Left renal cortex interstitium (tissue), 4 donors: ENCODE measurements around the gene S100A12. TPM values are rescaled to one million over a fixed set of nuclear protein-coding genes. Genes with fewer than 3 reads are reported as not detected.

ENCODE experiments used
- DNase-seq, 4 donors: peaks; one replicate each; pipeline ENCODE4 v3.0.0-alpha.2; 2013; ENCODE audit warnings: low read depth in 4 of 4, low spot score in 2 of 4, missing footprints in 1 of 4
- polyA plus RNA-seq, 4 donors: library from polyadenylated mRNA; unstranded; fragments of 120-200 nt; gene quantifications; one replicate each; pipeline ENCODE4 v1.2.1, GENCODE V29; 2013; ENCODE audit not compliant: insufficient read length in 4 of 4

The S100A12 gene
- polyA plus RNA-seq, 4 donors = 0.35 to 3.9 (median 2.1) TPM

DNA sequence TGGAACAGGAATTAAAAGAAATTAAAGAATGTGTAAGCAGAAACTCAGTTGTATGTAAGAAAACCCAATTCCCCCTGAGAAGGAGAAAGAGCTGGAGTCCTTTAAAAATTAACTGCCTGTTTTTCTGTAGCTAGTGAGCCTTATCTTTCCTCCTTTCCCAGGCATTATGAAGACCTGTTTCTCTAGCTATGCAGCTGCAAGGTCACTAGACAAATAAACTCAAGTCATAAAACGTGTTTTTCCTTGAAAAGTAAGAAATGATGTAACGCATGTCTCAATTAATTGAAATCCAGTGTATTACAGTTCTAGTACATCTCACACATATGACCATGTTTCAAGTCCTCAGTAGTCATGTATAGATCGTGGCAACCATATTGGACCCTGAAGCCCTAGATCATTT, 5.3 kb downstream of the S100A12 start:
- no peak for DNase-seq

DNA sequence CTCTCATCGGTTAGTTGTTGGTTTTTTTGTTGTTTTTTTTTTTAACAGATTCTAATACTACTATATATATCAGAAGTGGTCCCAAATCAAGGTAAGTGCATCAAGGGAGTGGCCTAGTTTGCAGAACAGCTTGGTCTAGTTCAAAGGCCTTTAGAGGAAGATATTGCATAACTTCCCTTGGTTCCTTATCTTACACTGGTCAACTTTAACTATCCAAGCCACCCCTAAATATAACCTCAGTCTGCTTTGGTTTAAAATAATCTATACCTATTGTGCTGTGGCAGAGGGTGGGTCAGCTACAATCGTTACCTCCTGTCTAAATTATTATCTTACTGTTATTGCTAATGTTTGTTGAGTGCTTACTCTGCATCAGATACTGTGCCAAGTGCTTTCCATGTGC, 6.9 kb downstream of the S100A12 start:
- DNase-seq = no peak

DNA sequence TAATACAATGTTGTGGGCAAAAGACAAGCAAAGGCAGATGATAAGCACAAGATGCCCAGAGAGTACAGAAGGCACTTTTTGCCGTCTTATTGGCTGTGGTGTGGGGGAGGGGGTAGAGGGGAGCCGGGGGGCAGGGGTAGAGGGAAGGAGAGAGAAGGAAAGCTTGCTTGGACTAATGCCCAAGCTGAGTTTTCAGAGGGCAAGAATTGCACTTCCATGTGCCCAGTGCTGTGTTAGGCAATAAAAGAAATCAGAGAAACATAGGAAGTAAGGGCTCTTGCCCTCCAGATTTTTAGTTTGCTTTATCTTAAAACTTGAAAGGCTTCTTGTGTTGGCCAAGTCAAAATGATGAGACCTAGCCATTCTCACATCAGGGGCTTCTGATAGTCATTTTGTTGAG, 8.3 kb downstream of the S100A12 start:
- no peak for DNase-seq

DNA sequence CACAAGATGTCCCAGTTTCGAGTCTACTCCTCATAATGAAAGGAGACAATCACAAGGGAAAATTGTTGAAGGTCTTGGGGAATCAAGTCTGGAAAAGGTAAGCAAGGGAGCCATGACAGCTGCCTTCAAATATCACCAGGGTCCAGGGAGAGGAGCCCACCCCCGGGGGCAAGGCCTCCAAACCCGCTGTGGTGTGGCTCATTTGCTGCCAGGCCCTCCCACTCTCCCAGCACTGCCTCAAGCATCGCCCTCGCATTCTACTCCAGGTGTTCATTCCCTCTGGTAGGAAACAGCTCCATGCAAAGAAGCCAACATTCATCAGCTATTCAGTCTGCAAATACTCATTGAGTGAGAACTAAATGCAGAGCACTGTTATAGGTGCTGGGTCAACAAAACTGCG, 9.2 kb downstream of the S100A12 start:
- DNase-seq = no peak

DNA sequence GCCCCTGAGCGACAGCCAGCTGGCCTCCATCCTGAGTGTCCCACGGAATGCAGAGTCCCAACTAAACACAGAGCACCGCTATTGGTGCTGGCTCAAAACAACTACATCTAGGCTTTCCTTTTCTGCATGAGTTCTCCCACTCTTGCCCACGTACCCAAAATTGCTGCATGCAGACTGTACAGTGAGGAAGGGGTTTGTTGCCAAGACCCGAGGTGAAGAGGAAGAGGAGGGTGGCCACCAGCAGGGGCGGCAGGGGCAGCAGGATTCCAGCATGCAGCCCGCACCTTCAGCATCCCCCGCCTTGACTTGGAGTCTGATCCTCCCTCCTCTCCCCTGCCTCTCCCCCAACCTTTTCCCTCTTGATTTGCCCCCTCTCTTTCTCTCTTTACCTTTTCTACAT, 9.7 kb downstream of the S100A12 start:
- no peak for DNase-seq

DNA sequence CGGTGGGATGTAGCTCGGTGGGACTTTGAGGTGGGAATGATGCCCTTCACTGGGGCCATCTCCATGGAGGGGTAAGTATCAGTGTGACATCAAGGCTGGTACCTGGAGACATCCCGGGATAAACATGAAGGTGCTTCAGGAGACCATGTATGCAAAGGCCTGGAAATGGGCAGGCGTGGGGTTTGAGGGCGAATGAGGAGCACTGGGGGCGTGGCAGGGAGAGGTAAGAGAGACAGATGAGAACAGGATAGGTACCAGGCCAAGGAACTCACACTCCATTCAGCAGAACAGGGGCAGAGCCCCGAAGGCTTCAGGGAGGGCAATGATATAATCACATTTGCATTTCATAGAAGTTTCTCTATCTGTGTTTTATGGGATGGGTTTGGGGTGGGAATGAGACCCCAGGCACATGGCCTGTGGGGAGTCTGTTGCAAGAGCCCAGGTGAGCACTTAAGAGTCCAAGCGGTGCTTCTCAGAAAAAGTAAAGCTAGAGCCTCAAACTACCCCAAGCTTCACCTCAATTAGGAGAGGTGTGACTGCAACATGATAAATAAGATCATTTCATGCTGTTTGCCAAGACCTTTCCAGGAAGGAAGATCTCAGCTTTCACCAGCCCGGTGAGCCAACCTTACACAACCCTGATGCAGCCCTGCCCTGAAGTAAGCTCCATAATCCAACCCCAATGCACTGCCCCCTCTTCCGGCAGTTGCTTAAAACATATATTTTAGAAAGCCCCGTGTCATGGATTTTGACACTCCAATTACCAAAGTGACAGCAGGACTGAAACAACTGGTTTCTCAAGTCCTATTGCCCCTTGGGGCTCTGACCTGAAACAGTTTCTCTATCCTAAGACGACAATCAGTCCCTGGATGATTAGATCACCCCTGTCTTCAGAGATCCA, 10.4 kb downstream of the S100A12 start:
- no peak for DNase-seq

DNA sequence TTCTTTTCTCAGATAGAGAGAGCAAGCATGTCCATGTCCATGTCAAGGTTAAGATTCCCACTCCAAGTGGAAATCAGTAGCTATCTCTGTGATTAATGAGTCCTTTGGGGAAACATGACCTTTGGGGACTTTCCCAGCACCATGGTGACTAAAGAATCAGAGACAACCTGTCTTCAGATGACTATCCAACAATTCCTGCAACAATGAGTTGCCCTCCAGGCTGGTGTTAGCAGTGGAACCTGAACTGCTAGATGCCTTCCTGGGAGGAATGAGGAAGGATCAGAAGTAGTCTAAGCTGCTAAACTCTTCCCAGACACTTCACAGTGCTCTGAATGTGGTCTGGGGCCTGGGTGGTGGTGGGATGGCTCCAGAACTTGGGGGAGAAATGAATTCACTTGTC, 11.3 kb downstream of the S100A12 start:
- DNase-seq = no peak

DNA sequence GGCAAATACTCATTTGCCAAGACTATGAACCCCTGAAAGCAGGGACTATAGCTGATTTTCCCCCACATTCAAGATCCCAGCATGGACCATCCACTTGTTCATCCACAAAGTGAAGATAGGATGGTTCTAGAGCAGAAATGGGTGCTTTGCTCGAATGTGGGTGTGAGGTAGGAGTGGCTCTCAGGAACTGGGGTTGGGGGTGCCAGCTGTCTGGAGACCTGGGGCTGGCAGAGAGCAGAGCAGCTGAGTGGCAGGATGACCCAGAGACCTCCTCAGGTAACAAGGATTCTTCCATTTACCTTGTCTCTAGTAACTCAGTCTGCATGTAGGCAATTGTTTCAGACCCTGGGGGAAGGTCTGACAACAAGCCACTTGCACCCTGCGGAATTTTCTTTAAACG, 11.8 kb downstream of the S100A12 start:
- DNase-seq = no peak

DNA sequence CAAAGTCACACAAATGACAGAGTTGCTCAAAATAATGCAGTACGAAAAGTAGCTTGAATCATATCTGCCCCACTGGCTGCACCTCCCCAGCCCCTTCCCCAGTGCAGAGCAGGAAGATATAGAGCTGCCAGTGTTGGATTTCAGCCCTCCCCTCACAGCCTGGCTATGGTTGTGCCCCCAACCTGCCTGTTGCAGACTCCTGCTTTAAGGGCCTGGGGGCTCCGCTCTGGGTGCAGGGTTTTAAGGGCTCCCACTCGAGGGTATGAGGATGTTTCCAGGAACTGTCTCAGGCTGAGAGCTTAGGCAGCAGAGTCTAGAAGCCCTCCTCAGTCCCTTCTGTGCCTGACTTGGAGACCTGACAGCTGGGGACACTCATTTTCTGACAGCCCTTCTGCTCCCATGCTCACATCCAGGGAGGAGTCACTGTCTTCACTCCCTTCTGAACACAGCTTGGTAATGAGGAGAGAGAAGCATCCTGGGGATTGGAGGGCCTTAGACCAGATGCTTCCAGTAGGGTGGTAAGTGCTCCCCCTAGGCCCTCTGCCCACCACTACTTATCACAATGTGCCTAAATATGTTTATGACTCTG, 13.1 kb downstream of the S100A12 start:
- peak in 3 of 4 donors; percentile 30 to 69 (median 52) for DNase-seq

DNA sequence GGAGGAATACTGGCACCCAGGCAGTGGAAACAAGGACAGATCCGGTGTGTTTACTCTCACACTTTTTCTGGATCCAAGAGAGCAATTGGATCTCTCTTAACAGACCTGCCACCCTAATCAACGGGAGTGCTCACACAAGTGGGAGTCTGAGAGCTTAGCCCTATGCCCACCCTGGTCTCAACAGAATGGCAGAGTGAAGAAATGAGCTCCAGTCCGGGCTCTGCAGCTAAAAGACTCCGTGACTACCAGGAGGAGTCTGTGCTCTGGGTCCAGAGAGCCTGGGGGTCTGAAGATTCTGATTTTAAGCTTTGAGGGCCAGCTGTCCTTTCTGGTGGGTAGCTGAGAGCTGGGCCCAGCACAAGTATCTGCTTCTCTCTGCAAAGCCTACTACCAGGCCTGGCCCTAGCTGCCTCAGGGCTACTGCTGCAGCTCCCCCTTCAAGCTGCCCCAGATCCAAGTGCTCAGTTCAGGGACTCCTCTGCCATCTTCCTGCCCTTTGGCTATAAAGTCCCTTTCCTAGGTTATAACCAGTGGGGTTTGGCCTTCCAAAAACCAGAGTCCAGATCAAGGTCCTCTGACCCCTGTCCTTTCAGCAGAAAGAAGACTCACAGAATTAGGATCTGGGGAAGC, 13.8 kb downstream of the S100A12 start:
- no peak for DNase-seq

DNA sequence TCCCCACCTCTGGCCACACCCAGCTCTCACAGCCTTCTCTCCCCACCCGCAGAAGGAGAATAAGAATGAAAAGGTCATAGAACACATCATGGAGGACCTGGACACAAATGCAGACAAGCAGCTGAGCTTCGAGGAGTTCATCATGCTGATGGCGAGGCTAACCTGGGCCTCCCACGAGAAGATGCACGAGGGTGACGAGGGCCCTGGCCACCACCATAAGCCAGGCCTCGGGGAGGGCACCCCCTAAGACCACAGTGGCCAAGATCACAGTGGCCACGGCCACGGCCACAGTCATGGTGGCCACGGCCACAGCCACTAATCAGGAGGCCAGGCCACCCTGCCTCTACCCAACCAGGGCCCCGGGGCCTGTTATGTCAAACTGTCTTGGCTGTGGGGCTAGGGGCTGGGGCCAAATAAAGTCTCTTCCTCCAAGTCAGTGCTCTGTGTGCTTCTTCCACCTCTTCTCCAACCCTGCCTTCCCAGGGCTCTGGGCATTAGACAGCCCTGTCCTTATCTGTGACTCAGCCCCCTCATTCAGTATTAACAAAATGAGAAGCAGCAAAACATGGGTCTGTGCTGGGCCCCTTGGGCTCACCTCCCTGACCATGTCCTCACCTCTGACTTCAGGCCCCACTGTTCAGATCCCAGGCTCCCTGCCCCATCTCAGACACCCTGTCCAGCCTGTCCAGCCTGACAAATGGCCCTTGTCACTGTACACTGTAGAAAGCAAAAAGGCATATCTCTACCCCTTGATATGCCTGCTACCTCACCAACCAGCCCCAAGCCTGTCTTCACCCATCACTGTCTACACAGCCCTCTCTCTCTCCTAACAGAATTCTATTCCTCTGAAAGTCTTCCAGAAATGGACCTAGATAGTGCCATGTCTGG, 14.6 kb downstream of the S100A12 start:
- no peak for DNase-seq

DNA sequence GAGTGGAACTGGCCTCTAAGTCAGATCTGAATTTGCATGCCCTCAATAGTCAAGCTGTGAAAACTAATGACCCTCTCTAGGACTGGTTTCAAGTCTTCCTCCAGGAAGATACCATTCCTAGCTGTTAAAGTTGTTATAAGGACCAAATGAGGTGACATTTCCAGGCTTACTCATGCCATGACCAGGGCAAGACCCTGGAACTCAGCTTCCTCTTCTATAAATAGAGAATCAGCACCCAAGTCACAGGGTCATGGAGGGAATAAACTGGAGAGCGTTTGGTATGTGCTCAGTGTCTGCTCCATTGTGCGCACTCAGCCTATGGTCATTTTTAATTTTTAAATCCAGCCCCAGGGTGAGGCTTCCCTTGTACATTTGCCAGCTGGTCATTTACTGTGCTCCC, 15.2 kb downstream of the S100A12 start:
- no peak for DNase-seq

DNA sequence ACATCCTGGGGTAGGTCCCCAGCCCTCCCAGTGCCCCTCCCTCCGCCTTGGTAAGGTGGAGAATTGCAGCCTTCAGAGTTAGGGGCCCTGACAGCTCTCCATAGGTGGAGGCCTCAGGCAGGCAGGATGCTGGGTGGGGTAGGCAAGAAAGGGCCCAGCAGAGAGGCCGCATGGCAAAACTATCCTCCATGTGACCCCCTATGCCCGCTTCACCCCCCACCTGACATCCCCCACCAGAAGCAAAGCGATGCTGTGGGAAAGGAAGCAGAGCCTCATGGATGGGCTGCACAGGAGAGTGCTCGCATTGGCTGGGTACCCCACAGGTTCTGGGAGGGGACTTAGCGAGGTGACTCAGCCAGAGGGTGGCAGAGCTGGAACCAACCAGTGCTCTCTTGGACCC, 16.2 kb downstream of the S100A12 start:
- no peak for DNase-seq

DNA sequence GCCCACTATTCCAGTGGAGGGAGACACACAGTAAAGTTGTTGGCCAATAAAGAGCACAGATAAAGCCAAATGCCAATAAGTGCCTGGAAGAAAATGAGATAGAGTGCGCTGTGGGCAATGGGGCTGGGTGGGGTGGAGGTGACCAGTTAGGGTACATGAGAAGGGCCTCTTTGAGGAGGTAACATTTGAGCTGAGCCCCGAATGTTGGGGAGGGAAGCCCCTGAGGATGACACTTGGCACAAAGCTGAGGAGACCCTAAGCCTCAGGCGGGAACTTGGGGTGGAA, 16.8 kb downstream of the S100A12 start:
- DNase-seq = no peak

DNA sequence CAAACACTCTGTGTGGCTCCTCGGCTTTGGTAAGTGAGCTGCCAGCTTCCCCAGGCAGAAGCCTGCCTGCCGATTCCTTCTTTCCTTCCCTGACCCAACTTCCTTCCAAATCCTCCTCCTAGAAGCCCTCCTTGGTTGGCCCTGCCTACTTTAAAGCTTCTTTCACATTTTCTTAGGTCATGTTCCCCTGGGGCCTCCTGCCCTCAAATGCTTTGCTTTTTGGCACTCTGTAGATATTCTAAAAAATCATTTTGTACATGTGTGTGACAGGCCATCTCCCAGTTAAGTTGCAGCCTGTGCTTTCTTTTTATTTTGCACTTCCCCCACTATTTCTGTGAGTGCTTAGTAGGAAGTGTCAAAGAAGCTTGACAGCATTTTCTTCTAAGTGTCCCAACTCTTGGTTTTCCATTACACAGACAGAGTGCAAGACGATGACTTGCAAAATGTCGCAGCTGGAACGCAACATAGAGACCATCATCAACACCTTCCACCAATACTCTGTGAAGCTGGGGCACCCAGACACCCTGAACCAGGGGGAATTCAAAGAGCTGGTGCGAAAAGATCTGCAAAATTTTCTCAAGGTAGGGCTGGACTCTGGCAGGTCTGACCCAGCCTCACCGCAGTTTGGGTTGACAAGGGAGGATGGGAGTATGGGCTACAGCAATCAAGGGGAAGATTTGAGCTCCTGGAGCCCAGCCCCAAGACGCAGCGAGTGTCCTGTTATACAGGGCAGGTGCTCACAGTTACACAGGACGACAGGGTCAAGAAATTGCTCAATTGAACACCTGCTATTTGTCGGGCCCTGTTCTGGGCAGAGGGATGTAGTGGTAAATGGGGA, 17.3 kb downstream of the S100A12 start, which contains the start of gene S100A9:
Gene S100A9, plus strand, starts transcription at position 2 of the 838 bp plus-strand sequence. Its CDS starts 430 bp downstream, at position 432.
- DNase-seq = no peak

DNA sequence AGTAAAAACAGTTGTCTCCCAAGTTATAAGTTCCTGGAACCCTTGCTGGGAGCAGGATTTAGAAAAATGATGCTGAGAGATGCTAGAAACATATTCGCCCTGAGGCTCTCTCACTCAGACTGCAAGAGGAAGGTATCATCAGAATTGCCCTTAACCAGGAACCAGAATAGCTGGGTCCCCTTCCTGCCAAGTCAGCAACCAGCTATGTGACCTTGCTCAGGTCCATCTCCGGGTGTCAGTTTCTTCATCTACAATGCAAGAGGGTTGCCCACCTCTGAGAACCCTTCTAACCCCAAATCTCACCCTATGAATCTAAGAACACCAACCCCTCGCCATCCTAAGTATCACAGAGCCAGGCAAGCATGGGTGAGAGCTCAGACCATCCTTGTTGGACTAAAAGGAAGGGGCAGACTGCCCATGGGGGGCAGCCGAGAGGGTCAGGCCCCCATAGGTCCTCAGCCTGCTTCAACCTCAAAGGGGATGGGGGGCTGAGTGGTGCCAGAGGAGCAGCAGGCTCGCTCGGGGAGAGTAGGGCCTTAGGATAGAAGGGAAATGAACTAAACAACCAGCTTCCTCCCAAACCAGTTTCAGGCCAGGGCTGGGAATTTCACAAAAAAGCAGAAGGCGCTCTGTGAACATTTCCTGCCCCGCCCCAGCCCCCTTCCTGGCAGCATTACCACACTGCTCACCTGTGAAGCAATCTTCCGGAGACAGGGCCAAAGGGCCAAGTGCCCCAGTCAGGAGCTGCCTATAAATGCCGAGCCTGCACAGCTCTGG, 18.2 kb downstream of the S100A12 start:
- no peak for DNase-seq

DNA sequence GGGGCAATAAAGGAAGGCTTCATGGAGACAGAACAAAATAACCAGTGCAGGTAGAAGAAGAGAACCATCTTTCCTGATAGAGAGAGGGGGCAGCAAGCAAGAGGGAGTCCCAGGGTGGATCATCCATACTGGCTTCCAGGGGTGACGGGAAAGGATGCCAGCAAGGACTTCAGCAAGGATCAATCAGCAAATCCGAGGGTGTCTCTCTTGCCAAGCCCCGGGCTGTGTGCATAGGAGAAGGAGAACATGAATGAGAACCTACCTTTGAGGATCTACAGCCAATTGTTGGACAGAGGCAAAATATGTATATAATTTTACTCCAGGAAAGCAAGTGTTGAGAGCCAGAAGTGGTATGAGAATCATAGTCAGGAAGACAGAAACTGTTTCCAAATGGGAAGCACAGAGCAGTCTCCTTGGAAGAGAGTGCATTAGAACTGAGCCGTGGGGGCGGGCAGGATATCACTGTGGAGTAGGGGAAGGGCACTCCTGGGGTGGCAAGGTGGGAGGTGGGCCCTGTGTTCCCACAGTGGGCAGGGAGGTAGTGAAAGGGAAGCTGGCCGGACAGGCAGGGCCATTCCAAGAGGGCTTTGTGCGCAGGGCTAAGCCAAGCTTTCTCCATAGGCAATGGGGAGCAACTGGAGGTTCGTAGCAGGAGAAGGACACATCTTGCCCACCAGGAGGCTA, 18.9 kb downstream of the S100A12 start:
- DNase-seq = no peak

DNA sequence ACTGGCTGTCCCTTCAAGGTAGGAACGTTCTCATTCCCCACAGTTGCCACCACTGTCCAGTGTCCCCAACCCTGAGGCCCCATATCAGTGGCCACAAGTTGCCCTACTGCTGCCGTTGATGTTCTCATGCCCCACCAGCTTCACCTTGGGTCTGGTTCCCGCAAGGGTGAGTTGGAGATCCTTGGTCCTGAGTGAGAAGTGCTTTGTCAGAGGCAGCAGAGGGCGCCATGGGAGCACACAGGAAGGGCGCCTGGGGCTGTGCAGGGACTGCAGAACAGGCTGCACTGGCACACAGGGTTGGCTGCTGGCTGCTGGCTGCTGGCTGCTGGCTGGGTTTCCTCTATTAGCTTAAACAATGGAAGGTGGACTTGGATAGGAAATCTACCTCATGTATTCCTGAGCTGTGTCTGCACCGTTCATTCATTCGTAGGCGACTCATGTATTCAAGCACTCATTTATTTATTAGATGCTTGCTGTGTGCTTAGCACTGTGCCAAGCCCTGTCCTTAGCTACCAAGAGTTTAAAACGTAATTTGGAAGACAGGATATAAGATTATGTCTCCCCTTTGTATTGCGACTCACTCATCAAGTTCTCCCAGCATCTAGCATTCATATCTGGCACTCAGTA, 19.9 kb downstream of the S100A12 start:
- DNase-seq = no peak
